PC-9 (cell line): ENCODE data around the gene GNAQ.

Source experiments
- CTCF ChIP-seq: fragments of 200-600 bp; sonication (generic); conservative IDR thresholded peaks from 2 replicates; pipeline ENCODE4 v1.6.1; 2017; ENCODE audit warnings: mixed run types, antibody characterized with exemption, mild to moderate bottlenecking, moderate library complexity
- EZH2 ChIP-seq: fragments of 200-600 bp; sonication (generic); IDR thresholded peaks from 2 replicates; pipeline ENCODE4 v1.8.0; 2017; ENCODE audit warnings: antibody characterized with exemption, low read depth

GRCh38 chr9:77725820-77726219 lies 305.8 kb downstream of the GNAQ start:
- no peak for TF ChIP-seq EZH2
- TF ChIP-seq CTCF: no peak
